Activated naive CD8-positive, alpha-beta T cell treated with anti-CD3 and anti-CD28 coated beads, Interleukin-2, amount 50 U/mL, for 16 hours (primary cell): ENCODE results near the gene CHST15.
"Not testable (repeated sequence)": the region's sequence is repeated elsewhere in the genome, so short reads cannot be mapped to it uniquely, and the experiment has no call there.

Experiments
- DNase-seq: peaks from one replicate; pipeline ENCODE4 v3.0.0-alpha.2; 2020; ENCODE audit warnings: low read depth, low spot score

CHST15 gene

GRCh38 chr10:124044143-124044862 lies 49.1 kb downstream of the CHST15 start:
- DNase-seq = no peak

GRCh38 chr10:124043310-124044142 lies 49.9 kb downstream of the CHST15 start:
- no peak for DNase-seq

DNA sequence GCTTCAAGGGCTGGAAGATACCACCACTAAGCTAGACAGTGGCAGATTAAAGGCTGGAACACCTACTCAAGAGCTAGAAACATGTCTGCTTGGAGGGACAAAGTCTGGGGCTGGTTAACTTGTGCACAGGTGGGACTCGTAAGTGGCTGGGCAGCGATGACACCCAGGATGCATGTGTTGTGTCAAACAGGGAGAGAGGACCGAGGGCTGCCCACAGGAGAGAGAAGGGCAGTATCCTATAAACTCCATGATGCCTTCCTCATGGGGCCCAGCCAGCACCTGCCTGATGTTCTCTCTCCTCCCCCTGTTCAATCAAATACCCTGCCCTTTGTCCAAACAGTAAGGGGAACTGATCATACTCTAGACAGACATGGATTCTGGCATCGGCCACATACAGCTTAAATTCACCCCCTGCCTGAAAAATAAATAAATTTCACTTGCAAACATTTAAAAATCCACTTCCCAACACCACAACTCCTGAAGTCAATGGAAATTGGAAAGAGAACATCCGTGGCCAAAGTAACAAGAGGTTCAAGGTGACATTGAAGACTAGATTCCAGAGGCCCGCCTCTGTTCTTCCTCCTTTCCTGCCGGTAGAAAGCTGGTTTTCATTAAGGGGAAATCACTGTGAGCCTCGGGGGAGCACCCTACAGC lies 50.6 kb downstream of the CHST15 start:
- no peak for DNase-seq

GRCh38 chr10:124041675-124042445 lies 51.5 kb downstream of the CHST15 start:
- no peak for DNase-seq

GRCh38 chr10:124040451-124041188 lies 52.8 kb downstream of the CHST15 start:
- DNase-seq = no peak

DNA sequence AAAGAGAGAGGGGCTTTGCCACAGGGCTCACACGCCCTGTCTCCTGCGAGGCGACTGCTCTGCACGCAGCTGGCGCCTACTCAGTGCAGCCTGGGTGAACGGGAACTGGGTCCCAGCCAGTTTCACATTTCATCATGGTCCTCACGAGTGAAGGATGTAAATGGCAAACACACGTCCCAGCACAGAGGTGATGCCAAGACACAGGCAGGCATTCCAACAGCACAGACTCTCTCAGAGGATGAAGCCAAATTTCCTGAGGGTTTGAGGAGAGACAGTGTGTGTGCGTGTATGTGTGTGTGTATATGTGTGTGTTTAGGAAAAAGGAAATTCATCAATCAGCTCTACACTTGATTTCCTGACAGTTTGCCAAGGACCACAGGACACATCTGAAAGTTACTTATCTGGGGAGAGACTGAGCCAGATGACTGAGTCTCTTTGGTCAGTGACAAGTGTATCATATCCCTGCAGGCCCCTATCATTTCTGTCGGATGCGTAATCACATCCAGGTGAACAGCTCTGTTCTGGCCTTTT lies 53.9 kb downstream of the CHST15 start:
- no peak for DNase-seq

GRCh38 chr10:124037784-124038183 lies 55.6 kb downstream of the CHST15 start:
- DNase-seq = no peak

GRCh38 chr10:124037286-124037685 lies 56.1 kb downstream of the CHST15 start:
- no peak for DNase-seq

DNA sequence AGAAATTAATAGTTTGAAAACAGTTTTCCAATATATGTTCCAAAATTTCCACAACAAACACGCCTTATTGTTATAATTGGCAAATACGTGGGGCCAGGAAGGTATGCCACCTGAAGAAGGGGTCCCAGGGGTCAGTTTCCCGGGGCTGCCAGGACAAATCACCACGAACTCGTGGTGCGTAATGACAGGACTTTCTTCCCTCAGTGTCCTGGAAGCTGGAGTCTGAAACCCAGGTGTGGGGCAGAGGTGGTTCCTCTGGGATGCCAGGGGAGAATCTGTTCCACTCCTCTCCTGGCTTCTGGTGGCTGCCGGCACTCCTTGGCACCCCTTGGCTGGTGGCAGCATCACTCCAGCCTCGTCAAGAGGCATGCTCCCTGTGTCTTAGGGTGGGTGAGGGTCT lies 56.7 kb downstream of the CHST15 start:
- DNase-seq = no peak

DNA sequence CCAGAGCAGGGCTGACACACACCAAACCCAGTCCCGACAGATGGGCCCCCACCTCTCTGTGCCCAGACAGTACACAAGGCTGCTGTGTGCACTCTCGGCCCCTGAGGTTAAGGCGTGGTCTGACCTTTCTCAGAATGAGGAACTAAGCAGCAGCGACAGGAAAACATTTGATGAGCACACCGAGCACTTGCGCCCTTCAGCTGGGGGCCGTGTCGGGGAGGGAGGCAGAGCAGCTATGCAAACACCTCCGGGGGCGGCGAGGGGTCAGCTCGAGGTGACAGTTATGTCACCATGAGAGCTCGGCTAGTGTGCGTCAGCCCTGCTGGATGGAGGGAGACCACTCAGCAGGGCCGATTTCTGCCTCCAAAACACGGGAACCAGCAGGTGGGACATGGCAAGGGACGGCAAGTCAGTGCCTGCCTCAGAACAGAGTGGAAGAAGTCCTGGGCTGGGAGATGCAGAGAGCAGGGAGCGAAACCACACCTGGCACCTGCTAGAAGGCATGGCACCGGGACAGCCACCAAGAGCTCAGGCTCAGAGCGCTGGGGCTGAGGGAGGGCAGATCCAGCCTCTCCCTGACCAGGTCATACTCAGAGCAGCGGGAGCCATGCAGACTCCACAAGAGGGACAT lies 57.4 kb downstream of the CHST15 start:
- no peak for DNase-seq

- DNase-seq = no peak
Measured at GRCh38 chr10:124035306-124035927, 58.0 kb downstream of the CHST15 start.

- not testable (repeated sequence) for DNase-seq
Measured at GRCh38 chr10:124034576-124035305, 58.7 kb downstream of the CHST15 start.

DNA sequence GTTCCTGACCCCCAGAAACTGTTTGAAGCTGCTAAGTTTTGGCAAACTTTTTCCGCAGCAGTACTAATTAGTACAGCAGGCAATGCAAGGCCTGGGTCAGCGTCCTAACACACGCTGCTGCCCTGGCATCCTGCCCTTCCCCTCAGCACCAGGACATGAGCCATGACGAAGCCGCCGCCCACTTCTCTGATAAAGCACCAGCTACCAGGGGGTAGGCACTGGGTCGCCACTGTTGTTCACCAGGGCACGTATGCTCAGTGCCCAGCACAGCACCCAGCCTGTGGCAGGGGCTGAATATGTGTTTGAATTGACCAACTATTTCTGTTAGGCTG lies 59.5 kb downstream of the CHST15 start:
- DNase-seq = no peak

GRCh38 chr10:124032971-124033886 lies 60.2 kb downstream of the CHST15 start:
- DNase-seq = no peak

- no peak for DNase-seq
Measured at GRCh38 chr10:124032087-124032935, 61.1 kb downstream of the CHST15 start.

GRCh38 chr10:124030492-124031110 lies 62.8 kb downstream of the CHST15 start:
- DNase-seq = no peak

- no peak for DNase-seq
Measured at GRCh38 chr10:124030061-124030460, 63.3 kb downstream of the CHST15 start.
